Cardiac muscle cell (in vitro differentiated cells and primary cell): Measurements from ENCODE around the gene TTLL8. TPM values are rescaled to one million over a fixed set of nuclear protein-coding genes. Genes with fewer than 3 reads are reported as not detected.

Experiments used
- DNase-seq, 2 donors: peaks; one replicate each; pipeline versions ENCODE4 v3.0.0 to v3.0.0-alpha.2; 2010 to 2017; ENCODE audit warnings: low read depth in 1 of 2, low spot score in 1 of 2
- H3K27ac ChIP-seq: fragments of 200-600 bp; sonication (generic); 2 replicates; pipeline ENCODE4 v1.5.1; 2016
- H3K27me3 ChIP-seq: fragments of 200-600 bp; sonication (generic); 2 replicates; pipeline ENCODE4 v1.6.0; 2016; ENCODE audit warnings: control low read depth
- H3K36me3 ChIP-seq: fragments of 200-600 bp; sonication (generic); 2 replicates; pipeline ENCODE4 v1.5.1; 2016; ENCODE audit warnings: control low read depth
- H3K4me1 ChIP-seq: fragments of 200-600 bp; sonication (generic); 2 replicates; pipeline ENCODE4 v1.8.1; 2017; ENCODE audit warnings: low read depth, mild to moderate bottlenecking, mixed run types
- H3K4me3 ChIP-seq: fragments of 200-600 bp; sonication (generic); 2 replicates; pipeline ENCODE4 v1.5.1; 2016; ENCODE audit warnings: mild to moderate bottlenecking
- H3K9me3 ChIP-seq: fragments of 200-600 bp; sonication (generic); 2 replicates; pipeline ENCODE4 v1.5.1; 2017; ENCODE audit warnings: low read depth, mild to moderate bottlenecking, control low read depth
- polyA plus RNA-seq: library from polyadenylated mRNA; unstranded; fragments of >200 nt; fragmentation: Nextera tagmentation; extraction: Ambion mirVana; gene quantifications from 2 replicates; pipeline ENCODE4 v1.2.1, GENCODE V29; 2016
- total RNA-seq: library from RNA; depleted of rRNA; stranded (reverse); fragments of >200 nt; gene quantifications from 2 replicates; pipeline ENCODE4 v1.2.3, GENCODE V29; 2016
- TF ChIP-seq, protein P1 (sequence below): IDR thresholded peaks from 2 replicates; pipeline ENCODE4 v1.5.1; 2012; ENCODE audit warnings: low read depth, mild to moderate bottlenecking, low read length

TTLL8 gene
- total and polyA plus RNA-seq, 2 experiments from 2014 or later, result not detected

DNA sequence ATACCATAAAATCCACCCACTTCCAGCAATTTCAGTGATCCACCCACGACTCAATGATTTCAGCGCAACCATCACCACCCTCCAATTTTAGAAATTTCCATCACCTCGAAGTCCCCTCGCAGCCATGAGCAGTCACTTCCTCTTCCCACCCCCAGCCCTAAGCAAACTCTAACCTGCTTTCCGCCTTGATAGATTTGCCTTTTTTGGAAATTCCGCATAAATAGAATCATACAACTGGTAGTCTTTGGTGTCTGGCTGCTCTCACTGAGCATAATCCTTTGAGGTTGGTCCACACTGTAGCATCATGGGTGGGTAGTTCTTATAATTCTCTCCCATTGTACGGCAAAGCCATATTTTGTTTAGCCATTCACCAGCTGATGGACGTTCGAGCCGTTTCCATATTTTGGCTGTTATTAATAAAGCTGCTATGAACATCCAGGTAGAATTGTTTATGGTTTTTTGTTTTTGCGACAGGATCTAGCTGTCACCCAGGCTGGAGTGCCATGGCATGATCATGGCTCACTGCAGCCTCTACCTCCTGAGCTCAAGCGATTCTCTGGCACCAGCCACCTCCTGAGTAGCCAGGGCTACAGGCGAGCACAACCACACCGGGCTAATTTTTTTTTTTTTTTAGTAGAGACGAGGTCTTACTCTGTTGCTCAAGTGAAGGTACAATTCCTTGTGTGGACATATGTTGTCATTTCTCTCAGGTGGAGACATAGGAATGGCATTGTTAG, 81.5 kb downstream of the TTLL8 start:
- no peak for DNase-seq
- no peaks in the 10 kb centered on the region for H3K9me3 ChIP-seq
- peaks cover 13% of the 10 kb centered on the region for H3K27me3 ChIP-seq
- no peak overlapping the region for H3K4me3 ChIP-seq
- H3K36me3 ChIP-seq, result no peaks in the 10 kb centered on the region
- H3K4me1 ChIP-seq, result no peaks in the 10 kb centered on the region
- TF ChIP-seq, protein P1, sequence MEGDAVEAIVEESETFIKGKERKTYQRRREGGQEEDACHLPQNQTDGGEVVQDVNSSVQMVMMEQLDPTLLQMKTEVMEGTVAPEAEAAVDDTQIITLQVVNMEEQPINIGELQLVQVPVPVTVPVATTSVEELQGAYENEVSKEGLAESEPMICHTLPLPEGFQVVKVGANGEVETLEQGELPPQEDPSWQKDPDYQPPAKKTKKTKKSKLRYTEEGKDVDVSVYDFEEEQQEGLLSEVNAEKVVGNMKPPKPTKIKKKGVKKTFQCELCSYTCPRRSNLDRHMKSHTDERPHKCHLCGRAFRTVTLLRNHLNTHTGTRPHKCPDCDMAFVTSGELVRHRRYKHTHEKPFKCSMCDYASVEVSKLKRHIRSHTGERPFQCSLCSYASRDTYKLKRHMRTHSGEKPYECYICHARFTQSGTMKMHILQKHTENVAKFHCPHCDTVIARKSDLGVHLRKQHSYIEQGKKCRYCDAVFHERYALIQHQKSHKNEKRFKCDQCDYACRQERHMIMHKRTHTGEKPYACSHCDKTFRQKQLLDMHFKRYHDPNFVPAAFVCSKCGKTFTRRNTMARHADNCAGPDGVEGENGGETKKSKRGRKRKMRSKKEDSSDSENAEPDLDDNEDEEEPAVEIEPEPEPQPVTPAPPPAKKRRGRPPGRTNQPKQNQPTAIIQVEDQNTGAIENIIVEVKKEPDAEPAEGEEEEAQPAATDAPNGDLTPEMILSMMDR, result no peak
- H3K27ac ChIP-seq, result no peak overlapping the region

DNA sequence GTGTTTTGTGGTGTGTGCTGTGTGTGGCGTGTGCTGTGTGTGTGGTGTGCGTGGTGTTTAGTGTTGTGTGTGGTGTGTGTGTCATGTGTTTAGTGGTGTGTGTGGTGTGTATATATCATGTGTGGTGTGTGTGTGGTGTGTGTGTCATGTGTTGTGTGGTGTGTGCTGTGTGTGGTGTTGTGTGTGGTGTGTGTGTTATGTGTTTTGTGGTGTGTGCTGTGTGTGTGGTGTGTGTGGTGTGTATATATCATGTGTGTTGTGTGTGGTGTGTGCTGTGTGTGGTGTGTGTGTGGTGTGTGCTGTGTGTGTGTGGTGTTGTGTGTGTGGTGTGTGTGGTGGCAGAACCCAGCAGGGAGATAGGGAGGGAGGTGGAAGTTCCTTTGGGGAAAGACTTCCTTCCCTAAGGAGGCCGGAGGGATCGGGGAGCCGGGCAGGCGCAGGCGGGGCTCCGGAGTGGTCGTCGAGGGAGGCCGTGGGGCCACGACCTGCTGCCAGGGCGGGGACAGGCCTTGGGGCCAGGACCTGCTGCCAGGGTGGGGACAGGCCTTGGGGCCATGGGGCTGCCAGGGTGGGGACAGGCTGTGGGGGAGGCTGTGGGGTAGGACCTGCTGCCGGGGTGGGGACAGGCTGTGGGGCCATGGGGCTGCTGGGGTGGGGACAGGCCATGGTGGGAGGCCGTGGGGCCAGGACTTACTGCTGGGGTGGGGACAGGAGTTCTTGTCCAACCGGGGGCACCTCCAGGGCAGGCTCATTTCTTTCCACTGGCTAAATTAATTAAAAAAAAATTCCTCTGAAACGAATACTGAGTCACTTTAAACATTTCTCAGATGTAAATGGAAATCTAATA, 82.3 kb downstream of the TTLL8 start:
- Histone ChIP-seq H3K36me3 (no peaks in the 10 kb centered on the region), H3K4me1 (peaks cover 3% of the 10 kb centered on the region), H3K27ac (no peak overlapping the region), H3K9me3 (no peaks in the 10 kb centered on the region), H3K4me3 (no peak overlapping the region), H3K27me3 (peaks cover 20% of the 10 kb centered on the region)
- TF ChIP-seq, protein P1, result no peak
- DNase-seq, result peak in 1 of 2 donors; percentile 33

DNA sequence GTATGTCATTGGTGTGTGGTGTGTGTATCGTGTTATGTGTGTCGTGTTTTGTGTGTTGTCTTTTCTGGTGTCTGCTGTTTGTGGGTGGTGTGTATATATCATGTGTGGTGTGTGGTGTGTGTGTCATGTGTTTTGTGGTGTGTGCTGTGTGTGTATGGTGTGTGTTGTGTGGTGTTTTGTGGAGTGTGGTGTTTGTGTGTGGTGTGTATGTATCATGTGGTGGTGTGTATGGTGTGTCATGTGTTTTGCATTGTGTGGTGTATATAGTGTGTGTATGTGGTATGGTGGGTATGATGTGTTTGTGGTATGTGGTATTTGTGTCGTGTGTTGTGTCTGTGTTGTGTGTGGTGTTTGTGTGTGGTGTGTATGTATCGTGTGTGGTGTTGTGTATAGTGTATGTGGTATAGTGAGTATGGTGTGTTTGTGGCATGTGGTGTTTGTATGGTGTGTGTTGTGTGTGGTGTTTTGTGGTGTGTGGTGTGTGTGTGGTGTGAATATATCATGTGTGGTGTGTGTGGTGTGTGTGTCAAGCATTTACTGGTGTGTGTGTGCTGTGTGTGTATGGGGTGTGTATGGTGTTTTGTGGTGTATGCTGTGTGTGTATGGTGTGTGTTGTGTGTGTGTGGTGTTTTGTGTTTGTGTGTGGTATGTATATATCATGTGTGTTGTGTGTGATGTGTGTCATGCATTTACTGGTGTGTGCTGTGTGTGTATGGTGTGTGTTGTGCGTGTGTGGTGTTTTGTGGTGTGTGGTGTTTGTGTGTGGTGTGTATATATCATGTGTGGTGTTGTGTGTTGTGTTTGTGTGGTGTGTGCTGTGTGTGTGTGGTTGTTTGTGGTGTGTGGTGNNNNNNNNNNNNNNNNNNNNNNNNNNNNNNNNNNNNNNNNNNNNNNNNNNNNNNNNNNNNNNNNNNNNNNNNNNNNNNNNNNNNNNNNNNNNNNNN, 84.8 kb downstream of the TTLL8 start:
- H3K4me3 ChIP-seq, result no peak overlapping the region
- no peaks in the 10 kb centered on the region for H3K9me3 ChIP-seq
- TF ChIP-seq, protein P1, result no peak
- H3K36me3 ChIP-seq, result no peaks in the 10 kb centered on the region
- peaks cover 3% of the 10 kb centered on the region for H3K4me1 ChIP-seq
- no peak overlapping the region for H3K27ac ChIP-seq
- peak in 1 of 2 donors; percentile 36 for DNase-seq
- H3K27me3 ChIP-seq, result peaks cover 20% of the 10 kb centered on the region

DNA sequence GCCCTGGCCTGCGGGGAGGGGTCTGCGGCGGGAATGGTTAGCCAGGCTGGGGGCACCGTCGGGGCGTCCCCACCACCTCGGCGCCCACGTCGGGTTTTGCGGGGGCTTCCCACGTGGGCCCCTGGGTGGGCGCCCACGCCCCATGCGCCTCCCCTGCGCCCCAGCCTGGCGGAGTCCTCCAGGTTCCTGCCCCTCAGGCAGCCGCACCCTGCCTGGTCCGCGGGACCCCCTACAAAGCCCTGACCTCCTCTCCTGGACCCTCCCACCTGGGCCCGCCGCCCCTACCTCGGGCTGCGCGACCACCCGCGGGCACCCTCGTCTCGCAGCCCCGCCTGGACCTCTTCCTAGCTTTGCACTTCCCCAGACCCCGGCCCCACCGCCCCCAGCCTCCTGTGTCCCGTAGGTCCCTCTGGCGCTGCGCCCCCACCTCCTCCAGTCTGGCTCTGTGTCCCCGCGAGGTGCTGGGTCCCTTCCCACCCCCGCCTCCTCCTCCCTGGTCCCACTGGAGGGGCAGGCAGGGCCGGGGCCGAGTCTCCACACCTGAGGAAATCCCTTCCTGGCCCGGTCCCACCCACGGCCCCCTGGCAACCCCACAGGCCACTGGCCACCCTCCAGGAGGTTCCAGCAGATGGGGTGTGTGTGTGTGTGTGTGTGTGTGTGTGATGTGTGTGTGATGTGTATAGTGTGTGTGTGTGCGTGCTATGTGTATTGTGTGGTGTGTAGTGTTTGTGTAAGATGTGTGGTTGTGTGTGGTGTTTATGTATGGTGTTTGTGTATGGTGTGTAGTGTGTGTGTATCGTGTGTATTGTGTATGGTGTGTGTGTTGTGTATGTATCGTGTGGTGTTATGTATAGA, 85.7 kb downstream of the TTLL8 start:
- TF ChIP-seq, protein P1, result no peak
- Histone ChIP-seq H3K4me3 (no peak overlapping the region), H3K9me3 (no peaks in the 10 kb centered on the region), H3K27ac (no peak overlapping the region), H3K4me1 (peaks cover 9% of the 10 kb centered on the region), H3K27me3 (peaks cover 20% of the 10 kb centered on the region), H3K36me3 (no peaks in the 10 kb centered on the region)
- no peak for DNase-seq
